ENCODE results near the gene ABCG4.

The ABCG4 gene

GRCh38 chr11:119210050-119210449 is 61.2 kb downstream of the ABCG4 start:
- no peak for DNase-seq
